RWPE2 (cell line): ENCODE results near the gene TNFRSF14.

ENCODE experiments used
- ATAC-seq: fragments of 200-7000 bp; cut with Tn5 transposase; 3 replicates; pipeline ENCODE4 v1.9.1; 2021; ENCODE audit warnings: low read depth
- DNase-seq: peaks from one replicate; pipeline ENCODE4 v3.0.0-alpha.2; 2020; ENCODE audit warnings: low spot score
- H3K27ac ChIP-seq: fragments of 450-650 bp; 2 replicates; pipeline ENCODE4 v1.5.1; 2017; ENCODE audit warnings: mild to moderate bottlenecking; ENCODE audit not compliant: poor library complexity, severe bottlenecking
- H3K27me3 ChIP-seq: fragments of 250-450 bp; sonication (Bioruptor Pico); 2 replicates; pipeline ENCODE4 v1.5.1; 2021; ENCODE audit warnings: mild to moderate bottlenecking, moderate library complexity; ENCODE audit not compliant: insufficient read depth, poor library complexity, severe bottlenecking
- H3K36me3 ChIP-seq: fragments of 250-450 bp; sonication (Bioruptor Pico); 2 replicates; pipeline ENCODE4 v1.5.1; 2020; ENCODE audit warnings: low read depth, mild to moderate bottlenecking, moderate library complexity
- H3K4me1 ChIP-seq: fragments of 250-450 bp; sonication (Bioruptor Pico); 2 replicates; pipeline ENCODE4 v1.5.1; 2021; ENCODE audit warnings: mild to moderate bottlenecking, moderate library complexity; ENCODE audit not compliant: insufficient read depth, poor library complexity, severe bottlenecking
- H3K4me3 ChIP-seq: fragments of 250-450 bp; sonication (Bioruptor Pico); 2 replicates; pipeline ENCODE4 v1.5.1; 2021; ENCODE audit warnings: mild to moderate bottlenecking, moderate library complexity; ENCODE audit not compliant: severe bottlenecking
- H3K9me3 ChIP-seq: fragments of 250-450 bp; sonication (Bioruptor Pico); 2 replicates; pipeline ENCODE4 v1.5.1; 2021; ENCODE audit warnings: mild to moderate bottlenecking, moderate library complexity; ENCODE audit not compliant: severe bottlenecking
- TF ChIP-seq, protein P1 (sequence below): fragments of 450-650 bp; IDR thresholded peaks from one replicate; pipeline ENCODE4 v1.5.1; 2017; ENCODE audit warnings: mild to moderate bottlenecking, moderate library complexity; ENCODE audit not compliant: poor library complexity, severe bottlenecking

The TNFRSF14 gene

DNA sequence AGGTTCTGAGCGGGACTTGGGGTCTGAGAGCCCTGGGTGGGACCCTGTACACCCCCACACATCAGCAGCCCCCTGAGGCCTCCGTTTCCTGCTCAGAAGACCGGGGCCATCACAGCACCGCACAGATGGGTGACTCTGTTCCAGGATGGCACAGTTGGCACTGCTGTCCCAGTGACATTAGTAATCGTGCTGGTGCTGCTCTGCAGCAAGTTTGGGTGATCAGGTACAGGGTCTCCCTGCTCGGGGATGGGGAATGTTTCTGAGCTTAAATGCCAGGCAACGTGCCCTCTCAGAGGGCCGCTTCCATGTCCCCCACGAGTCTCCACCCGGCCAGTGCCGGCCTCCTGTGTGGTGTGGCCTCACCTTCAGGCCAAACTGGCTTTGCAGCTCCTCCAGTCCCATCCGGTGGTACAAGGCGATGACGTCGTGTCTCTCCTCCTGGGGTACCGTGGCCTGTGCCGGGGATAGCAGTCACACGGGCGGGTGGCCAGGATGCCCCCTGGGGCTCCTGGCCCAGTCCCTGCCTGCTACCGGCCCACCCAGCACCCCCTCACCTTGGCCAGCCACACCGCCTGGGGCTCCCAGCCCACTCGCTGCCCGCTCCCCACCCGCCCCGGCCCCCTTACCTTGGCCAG lies 47.5 kb downstream of the TNFRSF14 start:
- no peaks in the 10 kb centered on the region for H3K4me1 ChIP-seq
- H3K27me3 ChIP-seq = peaks cover 21% of the 10 kb centered on the region
- TF ChIP-seq, protein P1, sequence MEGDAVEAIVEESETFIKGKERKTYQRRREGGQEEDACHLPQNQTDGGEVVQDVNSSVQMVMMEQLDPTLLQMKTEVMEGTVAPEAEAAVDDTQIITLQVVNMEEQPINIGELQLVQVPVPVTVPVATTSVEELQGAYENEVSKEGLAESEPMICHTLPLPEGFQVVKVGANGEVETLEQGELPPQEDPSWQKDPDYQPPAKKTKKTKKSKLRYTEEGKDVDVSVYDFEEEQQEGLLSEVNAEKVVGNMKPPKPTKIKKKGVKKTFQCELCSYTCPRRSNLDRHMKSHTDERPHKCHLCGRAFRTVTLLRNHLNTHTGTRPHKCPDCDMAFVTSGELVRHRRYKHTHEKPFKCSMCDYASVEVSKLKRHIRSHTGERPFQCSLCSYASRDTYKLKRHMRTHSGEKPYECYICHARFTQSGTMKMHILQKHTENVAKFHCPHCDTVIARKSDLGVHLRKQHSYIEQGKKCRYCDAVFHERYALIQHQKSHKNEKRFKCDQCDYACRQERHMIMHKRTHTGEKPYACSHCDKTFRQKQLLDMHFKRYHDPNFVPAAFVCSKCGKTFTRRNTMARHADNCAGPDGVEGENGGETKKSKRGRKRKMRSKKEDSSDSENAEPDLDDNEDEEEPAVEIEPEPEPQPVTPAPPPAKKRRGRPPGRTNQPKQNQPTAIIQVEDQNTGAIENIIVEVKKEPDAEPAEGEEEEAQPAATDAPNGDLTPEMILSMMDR = no peak
- DNase-seq (no peak), ATAC-seq (no peak)
- no peaks in the 10 kb centered on the region for H3K36me3 ChIP-seq
- H3K9me3 ChIP-seq = no peaks in the 10 kb centered on the region
- H3K4me3 ChIP-seq = no peak overlapping the region
- H3K27ac ChIP-seq = no peak overlapping the region

DNA sequence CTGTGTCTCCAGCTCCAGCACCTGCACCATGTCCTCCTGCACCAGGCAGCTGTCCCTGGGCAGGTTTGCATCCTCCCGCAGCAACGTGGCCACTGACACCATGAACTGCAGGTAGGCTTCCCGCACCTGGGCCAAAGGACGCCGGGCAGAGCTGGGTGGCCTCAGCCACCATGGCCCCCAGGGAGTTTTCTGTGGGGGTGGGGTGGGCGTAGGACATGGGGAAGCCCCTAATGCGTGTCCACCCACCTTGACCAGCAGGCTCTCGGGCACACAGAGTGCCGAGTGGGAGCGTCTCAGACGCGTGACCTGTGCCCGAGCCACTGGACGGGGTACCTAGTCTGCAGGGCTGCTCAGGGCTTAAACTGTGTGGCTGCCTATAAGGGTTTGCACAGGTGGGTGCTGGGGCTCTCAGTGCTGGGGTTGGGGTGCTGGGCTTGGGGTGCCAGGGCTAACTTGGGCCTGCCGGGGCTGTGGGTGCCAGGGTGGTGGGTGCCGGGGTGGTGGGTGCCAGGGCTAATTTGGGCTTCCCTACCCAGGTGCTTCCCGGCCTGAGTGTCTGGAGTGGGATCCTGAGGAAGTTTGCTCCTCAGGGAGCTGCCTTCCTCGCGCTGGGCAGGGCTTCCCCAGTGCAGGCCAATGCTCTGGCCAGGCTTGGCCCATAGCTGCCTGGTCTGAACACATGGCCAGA lies 48.1 kb downstream of the TNFRSF14 start:
- H3K27ac ChIP-seq = no peak overlapping the region
- no peak for DNase-seq
- no peak overlapping the region for H3K4me3 ChIP-seq
- TF ChIP-seq, protein P1 = no peak
- no peaks in the 10 kb centered on the region for H3K9me3 ChIP-seq
- H3K27me3 ChIP-seq = peaks cover 16% of the 10 kb centered on the region
- no peaks in the 10 kb centered on the region for H3K36me3 ChIP-seq
- no peaks in the 10 kb centered on the region for H3K4me1 ChIP-seq
- peak; percentile 24; the same call in 1 of the 3 replicates for ATAC-seq

DNA sequence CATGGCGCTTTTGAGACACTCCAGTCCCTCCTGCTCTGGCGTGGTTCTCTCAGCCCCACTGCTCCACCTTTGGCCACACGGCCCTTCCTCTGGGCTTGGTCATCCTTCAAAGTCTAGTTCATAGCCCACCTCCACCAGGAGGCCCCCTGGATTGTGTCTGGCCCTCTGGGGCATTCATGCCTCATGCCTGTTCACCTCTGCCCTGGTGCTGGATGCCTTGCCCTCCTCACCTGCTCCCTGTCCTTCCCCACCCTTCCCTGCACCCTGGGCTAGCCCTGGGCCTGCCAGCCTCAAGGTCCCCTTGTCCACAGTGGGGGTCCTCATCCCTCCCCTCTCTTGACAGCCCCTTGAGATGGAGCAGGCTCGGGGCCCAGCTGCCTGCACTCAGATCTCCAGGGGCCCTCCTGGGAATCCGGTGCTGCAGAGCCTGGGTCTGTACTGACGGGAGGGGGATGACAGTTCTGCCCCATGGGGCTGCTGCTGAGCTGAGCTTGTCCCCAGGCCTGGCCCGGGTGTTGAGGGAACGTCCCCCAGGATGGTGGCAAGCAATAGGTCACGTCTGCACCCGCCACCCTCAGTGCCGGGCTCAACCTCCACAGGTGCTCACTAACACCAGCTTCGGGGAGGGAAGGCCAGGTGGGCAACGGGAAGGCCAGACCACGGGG lies 48.8 kb downstream of the TNFRSF14 start:
- TF ChIP-seq, protein P1 = no peak
- Histone ChIP-seq H3K27me3 (peaks cover 20% of the 10 kb centered on the region), H3K36me3 (no peaks in the 10 kb centered on the region), H3K4me1 (no peaks in the 10 kb centered on the region), H3K27ac (no peak overlapping the region), H3K9me3 (no peaks in the 10 kb centered on the region), H3K4me3 (no peak overlapping the region)
- ATAC-seq (no peak), DNase-seq (no peak)

DNA sequence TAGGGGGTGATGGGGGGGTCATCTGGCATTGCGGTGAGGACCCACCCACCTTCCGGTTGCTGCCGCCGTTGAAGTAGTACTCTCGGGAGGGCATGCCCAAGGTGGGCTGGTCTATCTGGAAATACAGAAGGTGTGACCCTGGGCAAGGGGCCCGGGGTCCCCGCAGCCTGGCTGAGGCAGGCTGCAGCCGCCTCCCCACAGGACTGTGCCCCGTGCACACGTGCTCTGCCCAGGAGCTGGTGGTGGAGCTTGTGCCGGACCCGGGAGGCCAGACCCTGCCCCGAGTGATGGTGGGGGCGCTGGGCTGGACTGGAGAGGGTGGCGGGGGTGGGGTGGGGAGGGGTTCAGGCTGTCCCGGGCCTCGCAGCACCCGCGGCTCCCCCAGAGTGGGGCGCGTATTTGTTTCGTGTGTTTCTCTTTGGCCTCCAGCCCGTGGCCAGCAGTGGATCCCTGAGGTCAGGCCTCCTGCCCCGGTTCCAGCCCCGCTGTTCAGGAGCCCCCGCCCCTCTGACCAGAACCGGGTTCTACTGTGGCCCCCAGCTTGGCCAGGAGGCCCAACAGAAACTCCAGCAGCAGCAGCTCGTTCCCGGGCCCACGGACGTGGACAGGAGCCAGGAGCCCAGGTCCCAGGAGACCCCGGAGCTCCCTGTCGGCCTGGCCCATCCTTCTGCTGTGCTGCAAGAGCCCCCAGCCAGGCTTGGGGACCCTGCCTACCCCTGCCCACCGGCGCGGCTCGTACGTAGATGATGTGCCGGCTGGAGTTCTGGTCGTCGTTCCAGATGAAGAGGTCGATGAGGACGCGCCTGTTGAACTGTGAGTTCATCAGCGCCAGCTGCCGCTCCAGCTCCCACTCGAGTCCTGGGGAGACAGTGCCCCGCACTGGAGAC lies 49.6 kb downstream of the TNFRSF14 start:
- Histone ChIP-seq H3K4me1 (no peaks in the 10 kb centered on the region), H3K4me3 (no peak overlapping the region), H3K27ac (no peak overlapping the region), H3K36me3 (no peaks in the 10 kb centered on the region), H3K9me3 (no peaks in the 10 kb centered on the region), H3K27me3 (peaks cover 20% of the 10 kb centered on the region)
- DNase-seq = peak; percentile 65
- no peak for ATAC-seq
- TF ChIP-seq, protein P1 = no peak
